SK-N-SH (cell line): Measurements from ENCODE around the gene SLC12A3. TPM values are rescaled to one million over a fixed set of nuclear protein-coding genes. Genes with fewer than 3 reads are reported as not detected.

Experiments
- CTCF ChIA-PET: fragments of 300-600, 350-600 bp; formaldehyde crosslinking; extraction: SDS; loops from one replicate; lab custom pipeline; 2021; lab: Yijun Ruan, JAX
- POLR2A ChIA-PET: fragments of 350-600 bp; sonication (Branson Sonifier 250); formaldehyde crosslinking; extraction: SDS; loops from one replicate; lab custom pipeline; 2020; ENCODE audit warnings: antibody characterized with exemption, inconsistent platforms; lab: Yijun Ruan, JAX
- DNase-seq: peaks from one replicate; pipeline ENCODE4 v3.0.0; 2012
- H2AFZ ChIP-seq: fragments of 200-600 bp; sonication (generic); 2 replicates; pipeline ENCODE4 v1.8.1; 2016; ENCODE audit warnings: antibody characterized with exemption, mild to moderate bottlenecking, low read depth
- H3F3A ChIP-seq: fragments of 200-600 bp; sonication (generic); replicated peaks from 2 replicates; pipeline ENCODE3; 2016; ENCODE audit warnings: antibody characterized with exemption, mild to moderate bottlenecking; ENCODE audit not compliant: insufficient read depth
- H3K27ac ChIP-seq, 2 experiments: fragments of 200-500 bp in 1 of 2; fragments of 200-600 bp in 1 of 2; sonication (Bioruptor generic) in 1 of 2; sonication (generic), shearing (Covaris generic) in 1 of 2; 2 replicates each; pipeline versions ENCODE4 v1.5.1 to v1.6.1; 2014 to 2016; ENCODE audit warnings: low read depth in 2 of 2, inconsistent platforms in 1 of 2, low read length in 1 of 2, mild to moderate bottlenecking in 1 of 2, mixed read lengths in 1 of 2
- H3K27me3 ChIP-seq: fragments of 200-600 bp; sonication (generic), shearing (Covaris generic); 2 replicates; pipeline ENCODE4 v1.6.1; 2016; ENCODE audit warnings: mixed run types; ENCODE audit not compliant: insufficient read depth
- H3K36me3 ChIP-seq, 2 experiments: fragments of 200-500 bp in 1 of 2; fragments of 200-600 bp in 1 of 2; sonication (Bioruptor generic) in 1 of 2; sonication (generic) in 1 of 2; replicated peaks in 1 of 2; 2 replicates each; pipeline versions ENCODE3 to v1.5.1; 2014 to 2016; ENCODE audit warnings: low read length in 1 of 2, mild to moderate bottlenecking in 1 of 2; ENCODE audit not compliant: insufficient read depth in 2 of 2, control insufficient read depth in 1 of 2
- H3K4me1 ChIP-seq, 2 experiments: fragments of 200-500 bp in 1 of 2; fragments of 200-600 bp in 1 of 2; sonication (Bioruptor generic) in 1 of 2; sonication (generic), shearing (Covaris generic) in 1 of 2; 2 replicates each; pipeline versions ENCODE4 v1.5.1 to v1.6.1; 2014 to 2016; ENCODE audit warnings: low read depth in 1 of 2, low read length in 1 of 2, mixed run types in 1 of 2; ENCODE audit not compliant: insufficient read depth in 2 of 2, control insufficient read depth in 1 of 2
- H3K4me2 ChIP-seq: fragments of 200-600 bp; sonication (generic), shearing (Covaris generic); 2 replicates; pipeline ENCODE4 v1.6.1; 2017; ENCODE audit warnings: mixed run types
- H3K4me3 ChIP-seq, 2 experiments: fragments of 200-500 bp in 1 of 2; fragments of 200-600 bp in 1 of 2; sonication (Bioruptor generic) in 1 of 2; sonication (generic), shearing (Covaris generic) in 1 of 2; 2 replicates each; pipeline versions ENCODE4 v1.5.1 to v1.8.1; 2014 to 2016; ENCODE audit warnings: low read depth in 2 of 2, inconsistent platforms in 1 of 2, low read length in 1 of 2, mild to moderate bottlenecking in 1 of 2, mixed read lengths in 1 of 2, moderate library complexity in 1 of 2
- H3K79me2 ChIP-seq: fragments of 200-600 bp; sonication (generic); 2 replicates; pipeline ENCODE4 v1.8.1; 2017; ENCODE audit warnings: mild to moderate bottlenecking; ENCODE audit not compliant: insufficient read depth
- H3K9ac ChIP-seq: fragments of 200-600 bp; sonication (generic); 2 replicates; pipeline ENCODE4 v1.6.1; 2017; ENCODE audit warnings: mixed run types
- H3K9me2 ChIP-seq: fragments of 200-600 bp; sonication (generic); 2 replicates; pipeline ENCODE4 v1.6.1; 2017; ENCODE audit warnings: mixed run types
- H3K9me3 ChIP-seq: fragments of 200-600 bp; sonication (generic); 2 replicates; pipeline ENCODE4 v1.6.1; 2017; ENCODE audit warnings: mixed run types, mild to moderate bottlenecking, moderate library complexity
- H4K20me1 ChIP-seq: fragments of 200-600 bp; sonication (generic); 2 replicates; pipeline ENCODE4 v1.6.1; 2017; ENCODE audit warnings: mild to moderate bottlenecking, mixed run types; ENCODE audit not compliant: insufficient read depth
- CHD2 ChIP-seq: fragments of 150-350 bp; IDR thresholded peaks from 2 replicates; pipeline ENCODE4 v1.6.1; 2018; ENCODE audit warnings: low read length; ENCODE audit not compliant: partially characterized antibody
- ELF1 ChIP-seq: IDR thresholded peaks from 2 replicates; pipeline ENCODE4 v1.4.0; 2012
- EP300 ChIP-seq, 2 experiments: IDR thresholded peaks; 2 replicates each; pipeline versions ENCODE4 v1.4.0 to v1.6.1; 2012; ENCODE audit warnings: borderline replicate concordance in 1 of 2, low read depth in 1 of 2, low read length in 1 of 2
- EZH2phosphoT487 ChIP-seq: fragments of 200-600 bp; sonication (generic); IDR thresholded peaks from 2 replicates; pipeline ENCODE4 v1.6.1; 2017; ENCODE audit warnings: low read depth, mixed run types, mild to moderate bottlenecking, antibody characterized with exemption, moderate library complexity, borderline replicate concordance
- FOSL2 ChIP-seq: IDR thresholded peaks from 2 replicates; pipeline ENCODE4 v1.4.0; 2012; ENCODE audit warnings: low read depth, mild to moderate bottlenecking, moderate library complexity, borderline replicate concordance
- GABPA ChIP-seq: IDR thresholded peaks from 2 replicates; pipeline ENCODE4 v1.4.0; 2012; ENCODE audit warnings: low read depth, mild to moderate bottlenecking
- GATA2 ChIP-seq: sonication (generic); formaldehyde crosslinking; IDR thresholded peaks from 2 replicates; pipeline ENCODE4 v1.5.0; 2020; ENCODE audit warnings: mild to moderate bottlenecking, missing genetic modification reagents
- JUND ChIP-seq: IDR thresholded peaks from 2 replicates; pipeline ENCODE4 v1.4.0; 2012
- MXI1 ChIP-seq: IDR thresholded peaks from 2 replicates; pipeline ENCODE4 v1.6.1; 2012; ENCODE audit warnings: mild to moderate bottlenecking, low read depth, low read length, improper control_type of control experiment
- NFIC ChIP-seq: IDR thresholded peaks from 2 replicates; pipeline ENCODE4 v1.4.0; 2012; ENCODE audit warnings: borderline replicate concordance
- RXRA ChIP-seq: IDR thresholded peaks from 2 replicates; pipeline ENCODE4 v1.4.0; 2012; ENCODE audit warnings: low read depth, mild to moderate bottlenecking, borderline replicate concordance
- SIN3A ChIP-seq: IDR thresholded peaks from 2 replicates; pipeline ENCODE4 v1.6.1; 2012; ENCODE audit warnings: low read depth, mild to moderate bottlenecking, low read length, moderate library complexity, borderline replicate concordance
- SMC3 ChIP-seq: IDR thresholded peaks from 2 replicates; pipeline ENCODE4 v1.6.1; 2012; ENCODE audit warnings: low read depth, low read length, improper control_type of control experiment
- YY1 ChIP-seq: IDR thresholded peaks from 2 replicates; pipeline ENCODE4 v1.4.0; 2012; ENCODE audit warnings: low read depth, mild to moderate bottlenecking
- WGBS: methylation state at CpG from one replicate; pipeline ENCODE4 v1.1.6; 2017; ENCODE audit warnings: low lambda C conversion rate; 5-methylcytosine and 5-hydroxymethylcytosine counted together
- polyA plus RNA-seq, 3 experiments: library from polyadenylated mRNA; depleted of rRNA; stranded (reverse); fragments of >200 nt; gene quantifications; 2 replicates each; pipeline ENCODE4 v1.2.3, GENCODE V29; 2012
- TF ChIP-seq, protein P1 (sequence below): IDR thresholded peaks from 2 replicates; pipeline ENCODE4 v1.6.1; 2012; ENCODE audit warnings: mild to moderate bottlenecking, low read depth, low read length, moderate library complexity
- TF ChIP-seq, protein P2 (sequence below): IDR thresholded peaks from 2 replicates; pipeline ENCODE4 v1.4.0; 2012; ENCODE audit warnings: low read depth
- TF ChIP-seq, protein P3 (sequence below): IDR thresholded peaks from 2 replicates; pipeline ENCODE4 v1.4.0; 2012; ENCODE audit warnings: low read depth, borderline replicate concordance
- TF ChIP-seq, protein P4 (sequence below): fragments of 150-350 bp; IDR thresholded peaks from 2 replicates; pipeline ENCODE4 v1.6.1; 2016; ENCODE audit warnings: mild to moderate bottlenecking, low read depth, low read length

Gene SLC12A3
- polyA plus RNA-seq, 1 of the 3 experiments (the other 2 are of a cell fraction), result not detected

DNA sequence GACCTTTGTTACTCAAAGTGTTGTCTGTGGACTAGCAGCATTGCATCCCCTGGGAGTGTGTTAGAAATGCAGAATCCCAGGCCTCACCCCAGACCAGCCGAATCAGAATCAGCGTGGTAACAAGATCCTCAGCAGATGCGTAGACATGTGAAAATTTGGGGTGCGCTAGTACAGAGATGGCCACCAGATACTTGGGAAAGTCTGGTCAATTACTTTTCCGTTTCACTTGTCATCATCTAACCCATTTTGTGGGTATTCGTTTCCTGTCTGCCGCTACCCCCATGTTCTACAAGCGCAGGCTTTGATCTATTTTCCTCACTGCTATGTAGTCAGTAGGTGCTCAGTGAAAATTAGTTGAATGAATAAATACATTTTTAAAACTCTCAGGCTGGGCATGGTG is 33.8 kb downstream of the SLC12A3 start:
- H3K9me3 ChIP-seq, result no peaks in the 10 kb centered on the region
- H3K4me3 ChIP-seq, result no peak overlapping the region
- 95% methylated on average over 8 of the region's 8 CpGs for WGBS
- no peak overlapping the region for H3K9ac ChIP-seq
- no peaks in the 10 kb centered on the region for H3K27me3 ChIP-seq
- H3K4me1 ChIP-seq, result no peaks in the 10 kb centered on the region
- no peaks in the 10 kb centered on the region for H3K79me2 ChIP-seq
- no peak overlapping the region for H2AFZ ChIP-seq
- no peaks in the 10 kb centered on the region for H4K20me1 ChIP-seq
- no peak overlapping the region for H3K4me2 ChIP-seq
- H3K36me3 ChIP-seq, result no peaks in the 10 kb centered on the region
- H3K27ac ChIP-seq, result no peak overlapping the region
- TF ChIP-seq SIN3A, result no peak
- TF ChIP-seq YY1, result no peak
- TF ChIP-seq CHD2, result no peak
- no peak for TF ChIP-seq EZH2phosphoT487
- no peak for TF ChIP-seq GATA2
- no peak for TF ChIP-seq GABPA
- TF ChIP-seq, protein P1, sequence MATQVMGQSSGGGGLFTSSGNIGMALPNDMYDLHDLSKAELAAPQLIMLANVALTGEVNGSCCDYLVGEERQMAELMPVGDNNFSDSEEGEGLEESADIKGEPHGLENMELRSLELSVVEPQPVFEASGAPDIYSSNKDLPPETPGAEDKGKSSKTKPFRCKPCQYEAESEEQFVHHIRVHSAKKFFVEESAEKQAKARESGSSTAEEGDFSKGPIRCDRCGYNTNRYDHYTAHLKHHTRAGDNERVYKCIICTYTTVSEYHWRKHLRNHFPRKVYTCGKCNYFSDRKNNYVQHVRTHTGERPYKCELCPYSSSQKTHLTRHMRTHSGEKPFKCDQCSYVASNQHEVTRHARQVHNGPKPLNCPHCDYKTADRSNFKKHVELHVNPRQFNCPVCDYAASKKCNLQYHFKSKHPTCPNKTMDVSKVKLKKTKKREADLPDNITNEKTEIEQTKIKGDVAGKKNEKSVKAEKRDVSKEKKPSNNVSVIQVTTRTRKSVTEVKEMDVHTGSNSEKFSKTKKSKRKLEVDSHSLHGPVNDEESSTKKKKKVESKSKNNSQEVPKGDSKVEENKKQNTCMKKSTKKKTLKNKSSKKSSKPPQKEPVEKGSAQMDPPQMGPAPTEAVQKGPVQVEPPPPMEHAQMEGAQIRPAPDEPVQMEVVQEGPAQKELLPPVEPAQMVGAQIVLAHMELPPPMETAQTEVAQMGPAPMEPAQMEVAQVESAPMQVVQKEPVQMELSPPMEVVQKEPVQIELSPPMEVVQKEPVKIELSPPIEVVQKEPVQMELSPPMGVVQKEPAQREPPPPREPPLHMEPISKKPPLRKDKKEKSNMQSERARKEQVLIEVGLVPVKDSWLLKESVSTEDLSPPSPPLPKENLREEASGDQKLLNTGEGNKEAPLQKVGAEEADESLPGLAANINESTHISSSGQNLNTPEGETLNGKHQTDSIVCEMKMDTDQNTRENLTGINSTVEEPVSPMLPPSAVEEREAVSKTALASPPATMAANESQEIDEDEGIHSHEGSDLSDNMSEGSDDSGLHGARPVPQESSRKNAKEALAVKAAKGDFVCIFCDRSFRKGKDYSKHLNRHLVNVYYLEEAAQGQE, result no peak
- POLR2A ChIA-PET, result no interaction called here
- CTCF ChIA-PET, result no interaction called here
- no peaks in the 10 kb centered on the region for H3F3A ChIP-seq
- DNase-seq, result no peak
- H3K9me2 ChIP-seq, result no peaks in the 10 kb centered on the region

DNA sequence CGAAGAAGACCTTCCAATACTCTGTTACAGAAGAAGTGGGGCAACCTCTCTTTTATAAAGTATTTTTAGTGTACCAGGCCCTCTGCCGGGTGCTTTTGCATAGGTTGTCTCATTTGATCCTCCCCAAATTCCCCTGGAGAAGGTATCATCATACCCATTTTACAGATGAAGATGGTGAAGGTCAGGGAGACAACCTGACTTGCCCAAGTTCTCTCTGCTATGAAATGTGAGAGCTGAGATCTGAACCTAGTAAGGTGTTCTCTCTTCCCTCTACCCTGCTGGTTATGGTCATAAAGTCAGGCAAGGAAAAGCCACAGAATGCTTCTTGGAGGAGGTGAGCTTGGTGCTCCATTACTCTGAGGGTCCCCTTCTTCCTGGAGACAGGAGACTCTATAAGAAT is 38.9 kb downstream of the SLC12A3 start:
- H3K4me1 ChIP-seq, result no peaks in the 10 kb centered on the region
- no peak overlapping the region for H3K27ac ChIP-seq
- no peaks in the 10 kb centered on the region for H3K79me2 ChIP-seq
- H4K20me1 ChIP-seq, result no peaks in the 10 kb centered on the region
- no peaks in the 10 kb centered on the region for H3K9me2 ChIP-seq
- 67% methylated on average over 2 of the region's 2 CpGs for WGBS
- no peaks in the 10 kb centered on the region for H3K36me3 ChIP-seq
- no peaks in the 10 kb centered on the region for H3F3A ChIP-seq
- no peak overlapping the region for H3K4me2 ChIP-seq
- DNase-seq, result no peak
- H3K9ac ChIP-seq, result no peak overlapping the region
- ChIA-PET CTCF (no interaction called here), POLR2A (no interaction called here)
- H2AFZ ChIP-seq, result no peak overlapping the region
- TF ChIP-seq, protein P1, result no peak
- no peak for TF ChIP-seq ELF1
- no peak for TF ChIP-seq SIN3A
- TF ChIP-seq, protein P2, sequence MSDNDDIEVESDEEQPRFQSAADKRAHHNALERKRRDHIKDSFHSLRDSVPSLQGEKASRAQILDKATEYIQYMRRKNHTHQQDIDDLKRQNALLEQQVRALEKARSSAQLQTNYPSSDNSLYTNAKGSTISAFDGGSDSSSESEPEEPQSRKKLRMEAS, result no peak
- TF ChIP-seq, protein P3, sequence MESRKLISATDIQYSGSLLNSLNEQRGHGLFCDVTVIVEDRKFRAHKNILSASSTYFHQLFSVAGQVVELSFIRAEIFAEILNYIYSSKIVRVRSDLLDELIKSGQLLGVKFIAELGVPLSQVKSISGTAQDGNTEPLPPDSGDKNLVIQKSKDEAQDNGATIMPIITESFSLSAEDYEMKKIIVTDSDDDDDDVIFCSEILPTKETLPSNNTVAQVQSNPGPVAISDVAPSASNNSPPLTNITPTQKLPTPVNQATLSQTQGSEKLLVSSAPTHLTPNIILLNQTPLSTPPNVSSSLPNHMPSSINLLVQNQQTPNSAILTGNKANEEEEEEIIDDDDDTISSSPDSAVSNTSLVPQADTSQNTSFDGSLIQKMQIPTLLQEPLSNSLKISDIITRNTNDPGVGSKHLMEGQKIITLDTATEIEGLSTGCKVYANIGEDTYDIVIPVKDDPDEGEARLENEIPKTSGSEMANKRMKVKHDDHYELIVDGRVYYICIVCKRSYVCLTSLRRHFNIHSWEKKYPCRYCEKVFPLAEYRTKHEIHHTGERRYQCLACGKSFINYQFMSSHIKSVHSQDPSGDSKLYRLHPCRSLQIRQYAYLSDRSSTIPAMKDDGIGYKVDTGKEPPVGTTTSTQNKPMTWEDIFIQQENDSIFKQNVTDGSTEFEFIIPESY, result no peak
- no peak for TF ChIP-seq RXRA
- no peak for TF ChIP-seq SMC3
- TF ChIP-seq MXI1, result no peak
- TF ChIP-seq, protein P4, sequence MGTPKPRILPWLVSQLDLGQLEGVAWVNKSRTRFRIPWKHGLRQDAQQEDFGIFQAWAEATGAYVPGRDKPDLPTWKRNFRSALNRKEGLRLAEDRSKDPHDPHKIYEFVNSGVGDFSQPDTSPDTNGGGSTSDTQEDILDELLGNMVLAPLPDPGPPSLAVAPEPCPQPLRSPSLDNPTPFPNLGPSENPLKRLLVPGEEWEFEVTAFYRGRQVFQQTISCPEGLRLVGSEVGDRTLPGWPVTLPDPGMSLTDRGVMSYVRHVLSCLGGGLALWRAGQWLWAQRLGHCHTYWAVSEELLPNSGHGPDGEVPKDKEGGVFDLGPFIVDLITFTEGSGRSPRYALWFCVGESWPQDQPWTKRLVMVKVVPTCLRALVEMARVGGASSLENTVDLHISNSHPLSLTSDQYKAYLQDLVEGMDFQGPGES, result no peak
- no peak for TF ChIP-seq NFIC
- TF ChIP-seq FOSL2, result no peak
- TF ChIP-seq EP300 (IDR thresholded peaks at IDR 0.05; ENCODE audit: borderline replicate concordance in 1 of 2, low read depth in 1 of 2, low read length in 1 of 2), result no peak
- no peak for TF ChIP-seq JUND
- H3K27me3 ChIP-seq, result no peaks in the 10 kb centered on the region
- no peaks in the 10 kb centered on the region for H3K9me3 ChIP-seq
- no peak overlapping the region for H3K4me3 ChIP-seq
